ENCODE measurements around the gene TTBK1.
A peak's percentile ranks its signal among the peaks of the same experiment; 100 is the strongest.

Gene TTBK1

GRCh38 chr6:43223175-43223574, 20.1 kb upstream of the TTBK1 start:
- Histone ChIP-seq H3K27ac (ENCODE audit: low read depth, low read length) (no peak overlapping the region), H3K9me3 (ENCODE audit: control insufficient read depth, insufficient read depth, low read length) (no peaks in the 10 kb centered on the region), H3K9ac (ENCODE audit: low read depth, low read length) (no peak overlapping the region), H3K4me3 (ENCODE audit: low read depth, low read length) (no peak overlapping the region), H3K4me1 (ENCODE audit: control insufficient read depth, insufficient read depth, low read length) (no peaks in the 10 kb centered on the region), H3K36me3 (ENCODE audit: control insufficient read depth, insufficient read depth, low read length) (peaks cover 8% of the 10 kb centered on the region; the same call in 1 of the 2 replicates), H3K27me3 (ENCODE audit: control insufficient read depth, insufficient read depth, low read length) (no peaks in the 10 kb centered on the region)

- peaks cover 3% of the 10 kb centered on the region; the same call in 1 of the 2 replicates for H3K4me1 ChIP-seq (ENCODE audit: control insufficient read depth, insufficient read depth, low read length)
- no peak overlapping the region for H3K4me3 ChIP-seq (ENCODE audit: low read depth, low read length)
- no peak overlapping the region for H3K27ac ChIP-seq (ENCODE audit: low read depth, low read length)
- H3K9me3 ChIP-seq (ENCODE audit: control insufficient read depth, insufficient read depth, low read length): no peaks in the 10 kb centered on the region
- no peak overlapping the region for H3K9ac ChIP-seq (ENCODE audit: low read depth, low read length)
- peaks cover 17% of the 10 kb centered on the region for H3K27me3 ChIP-seq (ENCODE audit: control insufficient read depth, insufficient read depth, low read length)
- peaks cover 8% of the 10 kb centered on the region; the same call in 1 of the 2 replicates for H3K36me3 ChIP-seq (ENCODE audit: control insufficient read depth, insufficient read depth, low read length)
Measured at GRCh38 chr6:43226192-43226851, 17.0 kb upstream of the TTBK1 start.

- H3K27ac ChIP-seq (ENCODE audit: low read depth, low read length): peak within 1 kb of the TSS; percentile 42
- peaks cover 21% of the 10 kb centered on the region for H3K27me3 ChIP-seq (ENCODE audit: control insufficient read depth, insufficient read depth, low read length)
- H3K4me1 ChIP-seq (ENCODE audit: control insufficient read depth, insufficient read depth, low read length): peaks cover 3% of the 10 kb centered on the region; the same call in 1 of the 2 replicates
- peak within 1 kb of the TSS; percentile 83 for H3K9ac ChIP-seq (ENCODE audit: low read depth, low read length)
- peak within 1 kb of the TSS; percentile 80 for H3K4me3 ChIP-seq (ENCODE audit: low read depth, low read length)
- no peaks in the 10 kb centered on the region for H3K9me3 ChIP-seq (ENCODE audit: control insufficient read depth, insufficient read depth, low read length)
- peaks cover 8% of the 10 kb centered on the region; the same call in 1 of the 2 replicates for H3K36me3 ChIP-seq (ENCODE audit: control insufficient read depth, insufficient read depth, low read length)
Measured at GRCh38 chr6:43228951-43229802, 14.1 kb upstream of the TTBK1 start, which contains the start of gene DNPH1. TSS of gene DNPH1 (minus strand) at chr6:43229481. CDS start at chr6:43229456, 25 bp downstream.

- peaks cover 8% of the 10 kb centered on the region; the same call in 1 of the 2 replicates for H3K36me3 ChIP-seq (ENCODE audit: control insufficient read depth, insufficient read depth, low read length)
- H3K9me3 ChIP-seq (ENCODE audit: control insufficient read depth, insufficient read depth, low read length): no peaks in the 10 kb centered on the region
- H3K4me1 ChIP-seq (ENCODE audit: control insufficient read depth, insufficient read depth, low read length): peaks cover 3% of the 10 kb centered on the region; the same call in 1 of the 2 replicates
- peaks cover 21% of the 10 kb centered on the region for H3K27me3 ChIP-seq (ENCODE audit: control insufficient read depth, insufficient read depth, low read length)
- H3K4me3 ChIP-seq (ENCODE audit: low read depth, low read length): peak overlapping the region; percentile 80
- H3K27ac ChIP-seq (ENCODE audit: low read depth, low read length): no peak overlapping the region
- no peak overlapping the region for H3K9ac ChIP-seq (ENCODE audit: low read depth, low read length)
Measured at GRCh38 chr6:43229803-43230620, 13.3 kb upstream of the TTBK1 start.

- H3K4me1 ChIP-seq (ENCODE audit: control insufficient read depth, insufficient read depth, low read length): peaks cover 3% of the 10 kb centered on the region; the same call in 1 of the 2 replicates
- no peaks in the 10 kb centered on the region for H3K9me3 ChIP-seq (ENCODE audit: control insufficient read depth, insufficient read depth, low read length)
- H3K36me3 ChIP-seq (ENCODE audit: control insufficient read depth, insufficient read depth, low read length): peaks cover 1% of the 10 kb centered on the region; the same call in 1 of the 2 replicates
- no peak overlapping the region for H3K27ac ChIP-seq (ENCODE audit: low read depth, low read length)
- H3K4me3 ChIP-seq (ENCODE audit: low read depth, low read length): no peak overlapping the region
- H3K9ac ChIP-seq (ENCODE audit: low read depth, low read length): no peak overlapping the region
- peaks cover 21% of the 10 kb centered on the region for H3K27me3 ChIP-seq (ENCODE audit: control insufficient read depth, insufficient read depth, low read length)
Measured at GRCh38 chr6:43231053-43231452, 12.2 kb upstream of the TTBK1 start.

- Histone ChIP-seq H3K4me1 (ENCODE audit: control insufficient read depth, insufficient read depth, low read length) (peaks cover 3% of the 10 kb centered on the region; the same call in 1 of the 2 replicates), H3K9ac (ENCODE audit: low read depth, low read length) (no peak overlapping the region), H3K27ac (ENCODE audit: low read depth, low read length) (no peak overlapping the region), H3K36me3 (ENCODE audit: control insufficient read depth, insufficient read depth, low read length) (no peaks in the 10 kb centered on the region), H3K9me3 (ENCODE audit: control insufficient read depth, insufficient read depth, low read length) (no peaks in the 10 kb centered on the region), H3K4me3 (ENCODE audit: low read depth, low read length) (no peak overlapping the region), H3K27me3 (ENCODE audit: control insufficient read depth, insufficient read depth, low read length) (peaks cover 21% of the 10 kb centered on the region)
Measured at GRCh38 chr6:43231735-43232450, 11.4 kb upstream of the TTBK1 start.

- Histone ChIP-seq H3K9ac (ENCODE audit: low read depth, low read length) (no peak overlapping the region), H3K9me3 (ENCODE audit: control insufficient read depth, insufficient read depth, low read length) (no peaks in the 10 kb centered on the region), H3K27ac (ENCODE audit: low read depth, low read length) (no peak overlapping the region), H3K4me3 (ENCODE audit: low read depth, low read length) (no peak overlapping the region), H3K4me1 (ENCODE audit: control insufficient read depth, insufficient read depth, low read length) (no peaks in the 10 kb centered on the region), H3K27me3 (ENCODE audit: control insufficient read depth, insufficient read depth, low read length) (peaks cover 14% of the 10 kb centered on the region), H3K36me3 (ENCODE audit: control insufficient read depth, insufficient read depth, low read length) (no peaks in the 10 kb centered on the region)
Measured at GRCh38 chr6:43235841-43236240, 7.4 kb upstream of the TTBK1 start.

GRCh38 chr6:43239054-43239453, 4.2 kb upstream of the TTBK1 start:
- no peak overlapping the region for H3K4me3 ChIP-seq (ENCODE audit: low read depth, low read length)
- peaks cover 36% of the 10 kb centered on the region for H3K27me3 ChIP-seq (ENCODE audit: control insufficient read depth, insufficient read depth, low read length)
- no peak overlapping the region for H3K27ac ChIP-seq (ENCODE audit: low read depth, low read length)
- no peaks in the 10 kb centered on the region for H3K4me1 ChIP-seq (ENCODE audit: control insufficient read depth, insufficient read depth, low read length)
- no peak overlapping the region for H3K9ac ChIP-seq (ENCODE audit: low read depth, low read length)
- H3K36me3 ChIP-seq (ENCODE audit: control insufficient read depth, insufficient read depth, low read length): no peaks in the 10 kb centered on the region
- H3K9me3 ChIP-seq (ENCODE audit: control insufficient read depth, insufficient read depth, low read length): no peaks in the 10 kb centered on the region

GRCh38 chr6:43240950-43241349, 2.3 kb upstream of the TTBK1 start:
- Histone ChIP-seq H3K4me3 (ENCODE audit: low read depth, low read length) (no peak overlapping the region), H3K9ac (ENCODE audit: low read depth, low read length) (no peak overlapping the region), H3K27me3 (ENCODE audit: control insufficient read depth, insufficient read depth, low read length) (peaks cover 55% of the 10 kb centered on the region), H3K36me3 (ENCODE audit: control insufficient read depth, insufficient read depth, low read length) (no peaks in the 10 kb centered on the region), H3K4me1 (ENCODE audit: control insufficient read depth, insufficient read depth, low read length) (no peaks in the 10 kb centered on the region; the same call in 1 of the 2 replicates), H3K27ac (ENCODE audit: low read depth, low read length) (no peak overlapping the region), H3K9me3 (ENCODE audit: control insufficient read depth, insufficient read depth, low read length) (no peaks in the 10 kb centered on the region)

GRCh38 chr6:43241446-43241845, 1.8 kb upstream of the TTBK1 start:
- H3K36me3 ChIP-seq (ENCODE audit: control insufficient read depth, insufficient read depth, low read length): no peaks in the 10 kb centered on the region
- no peak overlapping the region for H3K27ac ChIP-seq (ENCODE audit: low read depth, low read length)
- no peak overlapping the region for H3K9ac ChIP-seq (ENCODE audit: low read depth, low read length)
- H3K9me3 ChIP-seq (ENCODE audit: control insufficient read depth, insufficient read depth, low read length): no peaks in the 10 kb centered on the region
- peaks cover 60% of the 10 kb centered on the region for H3K27me3 ChIP-seq (ENCODE audit: control insufficient read depth, insufficient read depth, low read length)
- no peaks in the 10 kb centered on the region; the same call in 1 of the 2 replicates for H3K4me1 ChIP-seq (ENCODE audit: control insufficient read depth, insufficient read depth, low read length)
- H3K4me3 ChIP-seq (ENCODE audit: low read depth, low read length): no peak overlapping the region
